Measurements from ENCODE around the gene B3GLCT.
"Not testable (repeated sequence)": the region's sequence is repeated elsewhere in the genome, so short reads cannot be mapped to it uniquely, and the experiment has no call there.

The B3GLCT gene

DNA sequence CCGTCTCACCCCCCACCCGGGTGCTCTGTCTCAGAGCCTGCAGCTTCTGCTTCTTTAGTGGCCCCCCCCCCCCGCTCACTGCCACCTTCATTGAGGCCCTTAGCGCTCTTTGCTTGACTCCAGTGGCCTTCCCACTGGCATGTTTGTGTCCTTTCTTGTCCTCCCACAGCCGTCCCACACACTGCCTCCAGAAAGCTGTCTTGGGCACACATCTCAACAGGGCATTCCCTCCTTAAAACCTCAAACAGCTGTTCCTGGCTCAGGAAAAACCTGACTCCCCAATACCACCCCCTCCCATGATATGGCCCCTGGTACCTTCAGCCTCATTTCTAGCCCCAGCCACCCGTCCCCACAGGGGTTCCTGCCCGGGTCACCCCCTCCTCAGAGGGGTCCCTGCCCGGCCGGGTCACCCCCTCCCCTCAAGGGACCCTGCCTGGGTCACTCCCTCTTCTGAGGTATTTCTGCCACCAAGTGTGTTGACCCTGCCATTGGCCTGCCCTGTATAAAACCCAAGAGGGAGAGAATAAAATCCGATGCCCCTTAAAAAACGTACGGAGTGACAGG lies 8.9 kb downstream of the B3GLCT start:
- no peak for FAIRE-seq
- TF ChIP-seq TAF1 (IDR thresholded peaks at IDR 0.05; ENCODE audit: borderline replicate concordance, low read depth, low read length) (no peak), POLR2AphosphoS5 (IDR thresholded peaks at IDR 0.05; ENCODE audit: low read depth, low read length) (no peak), POLR2A (IDR thresholded peaks at IDR 0.05; ENCODE audit: low read depth, low read length) (no peak)
- DNase-seq (ENCODE audit: insufficient read length) = no peak

DNA sequence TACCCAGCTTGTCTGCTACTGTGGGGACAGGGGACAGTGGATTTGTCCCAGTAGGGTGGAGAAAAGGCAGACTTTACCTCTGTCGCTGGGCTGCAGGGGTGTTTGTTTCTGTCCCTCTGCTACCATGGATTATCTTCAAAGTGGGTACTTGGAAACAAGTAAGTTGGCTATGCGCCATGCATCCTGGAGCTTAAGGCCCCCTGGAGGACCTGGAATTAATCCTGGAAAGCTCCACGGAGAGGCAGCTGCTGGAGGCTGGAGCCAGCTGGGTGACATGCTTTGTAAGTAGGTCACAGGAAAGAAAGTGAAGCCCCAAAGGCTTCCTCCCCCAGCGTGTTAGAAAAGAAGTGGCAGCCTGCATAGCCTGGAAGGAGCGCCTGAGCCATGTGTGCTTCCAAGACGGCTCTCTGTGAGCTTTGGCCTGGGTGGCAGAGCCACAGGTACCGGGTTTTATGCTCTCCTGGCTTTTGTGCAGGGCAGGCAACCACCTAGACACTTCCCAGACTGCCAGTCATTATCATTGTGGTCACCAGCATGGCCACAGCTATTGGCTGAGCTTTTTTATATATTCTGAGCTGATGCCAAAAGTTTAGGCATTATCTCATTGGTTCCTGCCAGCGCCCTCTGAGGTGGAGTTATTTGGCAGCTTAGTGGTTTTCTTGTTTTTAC lies 9.5 kb downstream of the B3GLCT start:
- FAIRE-seq = no peak
- TF ChIP-seq POLR2A (IDR thresholded peaks at IDR 0.05; ENCODE audit: low read depth, low read length) = no peak
- TF ChIP-seq POLR2AphosphoS5 (IDR thresholded peaks at IDR 0.05; ENCODE audit: low read depth, low read length) = no peak
- TF ChIP-seq TAF1 (IDR thresholded peaks at IDR 0.05; ENCODE audit: borderline replicate concordance, low read depth, low read length) = no peak
- no peak for DNase-seq (ENCODE audit: insufficient read length)

DNA sequence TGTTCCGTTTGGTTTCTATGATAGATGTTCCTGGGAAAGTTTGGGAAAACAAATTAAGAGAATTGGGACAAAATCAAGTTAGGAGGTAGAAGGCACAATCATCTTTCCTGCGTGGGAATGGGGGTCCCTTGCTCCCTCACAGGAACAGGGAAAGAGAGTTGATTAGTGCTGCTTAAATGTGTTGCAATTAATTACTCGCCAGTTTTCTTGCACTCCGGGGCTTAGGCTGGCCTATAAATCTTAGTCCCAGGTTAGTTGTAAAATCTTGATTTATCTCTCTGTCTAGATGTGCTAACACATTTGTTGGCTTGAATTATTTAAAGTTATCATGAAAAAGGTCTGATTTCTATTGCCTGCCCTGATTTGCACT lies 10.1 kb downstream of the B3GLCT start:
- FAIRE-seq (no peak), DNase-seq (ENCODE audit: insufficient read length) (no peak)
- TF ChIP-seq POLR2A (IDR thresholded peaks at IDR 0.05; ENCODE audit: low read depth, low read length) (no peak), POLR2AphosphoS5 (IDR thresholded peaks at IDR 0.05; ENCODE audit: low read depth, low read length) (no peak), TAF1 (IDR thresholded peaks at IDR 0.05; ENCODE audit: borderline replicate concordance, low read depth, low read length) (no peak)

DNA sequence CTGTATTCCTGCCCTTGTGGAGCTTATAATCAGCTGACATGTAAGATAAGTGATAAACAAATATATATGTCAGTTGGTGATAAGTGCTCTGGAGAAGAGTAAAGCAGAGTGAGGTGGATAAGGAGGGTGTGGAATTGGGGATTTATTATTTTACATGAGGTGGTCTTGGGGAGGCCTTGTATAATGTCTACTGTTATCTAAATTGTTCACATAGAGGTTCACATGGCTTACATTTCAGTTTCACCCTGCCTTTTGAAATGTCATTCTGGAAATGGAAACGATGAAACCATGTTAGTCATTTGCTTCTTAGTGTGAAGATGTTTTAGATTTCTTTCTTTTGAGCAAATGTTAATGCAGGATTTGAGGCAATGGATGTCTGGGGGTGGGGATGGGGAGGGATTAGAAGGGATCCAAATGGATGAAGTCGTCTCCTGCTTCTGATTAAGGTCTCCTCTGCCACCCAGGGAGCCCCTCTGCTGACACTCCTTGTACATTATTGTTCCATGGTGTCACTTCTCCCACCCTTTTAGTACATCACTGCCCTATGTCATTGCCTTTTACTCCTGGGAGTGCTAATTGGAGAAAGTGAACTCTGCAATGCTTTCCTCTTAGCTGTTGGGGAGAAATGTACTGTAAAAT lies 14.0 kb downstream of the B3GLCT start:
- DNase-seq (ENCODE audit: insufficient read length) (no peak), FAIRE-seq (no peak)
- TF ChIP-seq TAF1 (IDR thresholded peaks at IDR 0.05; ENCODE audit: borderline replicate concordance, low read depth, low read length) = no peak

DNA sequence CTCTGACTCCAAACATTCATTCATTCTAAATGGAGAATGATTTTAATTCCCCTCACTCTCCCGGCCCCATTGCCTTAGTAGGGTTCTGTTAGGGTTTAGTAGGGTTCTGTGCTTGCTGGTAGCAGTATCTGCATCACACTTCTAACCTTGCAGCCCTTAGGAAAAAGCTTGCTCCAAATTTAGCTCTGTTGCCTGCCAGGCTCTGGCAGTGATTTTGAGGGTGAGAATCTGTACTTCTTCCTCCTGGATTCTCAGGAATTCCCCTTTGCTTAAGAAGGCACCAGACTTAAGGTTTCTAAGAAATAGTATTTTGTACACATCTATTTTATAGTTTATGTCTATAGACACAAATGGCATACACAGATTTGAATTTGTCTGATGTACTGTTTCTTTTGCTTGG lies 14.7 kb downstream of the B3GLCT start:
- TF ChIP-seq POLR2AphosphoS5 (IDR thresholded peaks at IDR 0.05; ENCODE audit: low read depth, low read length) (no peak), POLR2A (IDR thresholded peaks at IDR 0.05; ENCODE audit: low read depth, low read length) (no peak), TAF1 (IDR thresholded peaks at IDR 0.05; ENCODE audit: borderline replicate concordance, low read depth, low read length) (no peak)
- FAIRE-seq (no peak), DNase-seq (ENCODE audit: insufficient read length) (no peak)

GRCh38 chr13:31216916-31217315 lies 17.1 kb downstream of the B3GLCT start:
- DNase-seq (ENCODE audit: insufficient read length); FAIRE-seq: not testable (repeated sequence)

DNA sequence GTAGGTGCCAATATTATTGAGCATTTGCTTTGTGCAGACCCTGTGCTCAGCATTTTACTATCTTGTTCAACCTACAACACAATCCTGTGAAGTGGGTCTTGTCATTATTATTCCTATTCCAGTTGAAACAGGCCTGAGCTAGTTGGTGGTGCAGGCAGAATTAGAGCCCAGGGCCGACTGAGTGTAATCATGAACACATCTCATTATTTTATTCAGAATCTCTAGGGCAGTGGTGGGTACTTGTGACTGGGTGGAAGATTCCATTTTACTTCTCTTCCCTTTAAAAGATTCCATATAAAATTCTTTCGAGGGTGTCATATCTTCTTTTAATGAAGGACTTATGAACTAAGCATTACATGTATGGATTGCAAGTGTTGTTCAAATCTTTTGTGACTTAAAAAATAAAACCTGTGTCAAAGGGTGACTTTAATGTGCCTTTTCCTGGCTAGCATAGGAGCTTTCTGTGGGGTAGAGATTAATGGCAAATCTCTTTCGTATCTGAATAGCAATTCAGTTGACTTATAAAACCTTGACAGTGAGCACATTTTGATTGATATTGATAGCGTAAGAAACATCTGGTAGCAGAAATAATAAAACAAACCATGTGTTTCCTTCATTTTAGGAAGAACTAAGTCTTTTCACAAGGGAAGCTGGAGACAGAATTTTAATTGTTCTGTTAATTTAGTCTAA lies 20.3 kb downstream of the B3GLCT start:
- TF ChIP-seq POLR2AphosphoS5 (IDR thresholded peaks at IDR 0.05; ENCODE audit: low read depth, low read length) = no peak
- no peak for TF ChIP-seq TAF1 (IDR thresholded peaks at IDR 0.05; ENCODE audit: borderline replicate concordance, low read depth, low read length)
- TF ChIP-seq POLR2A (IDR thresholded peaks at IDR 0.05; ENCODE audit: low read depth, low read length) = no peak

DNA sequence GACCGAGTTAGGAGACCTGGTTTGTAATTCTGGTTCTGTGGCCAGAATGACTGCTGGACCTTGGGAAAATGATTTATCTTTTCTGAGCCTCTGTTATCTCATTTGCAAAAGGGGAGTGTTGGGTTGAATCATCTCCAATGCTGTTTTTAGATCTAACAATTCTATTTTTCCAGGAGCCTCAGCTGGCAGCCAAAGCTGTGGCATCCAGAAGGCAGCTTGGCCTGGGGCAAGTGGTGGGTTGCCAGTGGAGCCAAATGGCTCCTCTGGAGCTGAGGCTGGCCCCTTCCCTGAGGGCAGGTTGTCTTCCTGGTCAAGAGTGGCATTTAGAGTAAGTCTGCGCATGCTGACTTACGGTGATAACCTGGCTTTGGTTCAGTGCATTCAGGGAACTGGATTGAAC lies 21.3 kb downstream of the B3GLCT start:
- no peak for FAIRE-seq
- TF ChIP-seq POLR2A (IDR thresholded peaks at IDR 0.05; ENCODE audit: low read depth, low read length) (no peak), POLR2AphosphoS5 (IDR thresholded peaks at IDR 0.05; ENCODE audit: low read depth, low read length) (no peak)
- DNase-seq (ENCODE audit: insufficient read length) = no peak

More for the DNA sequence above, 20.3 kb downstream of the B3GLCT start:
- DNase-seq (ENCODE audit: insufficient read length) (no peak), FAIRE-seq (no peak)

DNA sequence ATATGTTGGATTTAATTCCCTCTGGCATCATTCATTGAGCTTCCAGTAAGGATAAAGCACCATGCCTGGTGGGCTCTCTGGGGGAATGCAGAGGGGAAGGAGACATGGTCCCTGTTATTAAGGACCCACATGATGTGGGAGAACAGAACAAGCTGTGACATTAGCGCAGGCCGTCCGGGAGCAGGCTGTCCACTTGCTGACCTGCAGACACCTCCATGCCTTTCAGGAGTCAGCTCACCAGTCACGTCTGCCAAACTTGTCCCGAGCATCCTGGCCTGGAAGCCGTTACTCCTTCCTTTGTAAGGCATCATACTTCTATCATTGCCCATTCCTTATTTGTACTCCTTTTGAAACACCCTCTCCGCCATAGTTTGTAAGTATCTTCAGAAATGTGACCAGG lies 23.4 kb downstream of the B3GLCT start:
- no peak for TF ChIP-seq POLR2A (IDR thresholded peaks at IDR 0.05; ENCODE audit: low read depth, low read length)
- TF ChIP-seq TAF1 (IDR thresholded peaks at IDR 0.05; ENCODE audit: borderline replicate concordance, low read depth, low read length) = no peak
- TF ChIP-seq POLR2AphosphoS5 (IDR thresholded peaks at IDR 0.05; ENCODE audit: low read depth, low read length) = no peak
- DNase-seq (ENCODE audit: insufficient read length) (no peak), FAIRE-seq (no peak)

DNA sequence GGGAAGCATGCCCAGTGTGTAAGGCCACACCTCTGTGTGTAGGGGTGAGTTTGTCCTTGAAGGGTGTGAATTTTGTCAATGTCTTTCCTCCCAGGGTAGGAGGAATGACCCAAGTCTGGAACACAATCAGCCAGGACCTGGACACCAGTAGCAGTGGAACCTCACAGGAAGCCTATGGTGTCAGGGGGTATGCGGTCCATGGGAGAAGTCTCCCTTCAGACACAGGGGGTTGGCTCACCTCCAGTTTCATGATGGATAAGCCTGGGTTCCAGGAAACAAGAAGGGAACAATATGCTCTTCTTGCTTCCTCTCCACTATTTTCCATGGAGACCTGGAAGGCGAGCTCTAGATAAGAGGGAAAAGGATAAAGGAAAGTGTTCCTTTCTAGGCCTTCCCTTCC lies 23.9 kb downstream of the B3GLCT start:
- DNase-seq (ENCODE audit: insufficient read length) (no peak), FAIRE-seq (no peak)
- TF ChIP-seq TAF1 (IDR thresholded peaks at IDR 0.05; ENCODE audit: borderline replicate concordance, low read depth, low read length) (no peak), POLR2AphosphoS5 (IDR thresholded peaks at IDR 0.05; ENCODE audit: low read depth, low read length) (no peak), POLR2A (IDR thresholded peaks at IDR 0.05; ENCODE audit: low read depth, low read length) (no peak)

DNA sequence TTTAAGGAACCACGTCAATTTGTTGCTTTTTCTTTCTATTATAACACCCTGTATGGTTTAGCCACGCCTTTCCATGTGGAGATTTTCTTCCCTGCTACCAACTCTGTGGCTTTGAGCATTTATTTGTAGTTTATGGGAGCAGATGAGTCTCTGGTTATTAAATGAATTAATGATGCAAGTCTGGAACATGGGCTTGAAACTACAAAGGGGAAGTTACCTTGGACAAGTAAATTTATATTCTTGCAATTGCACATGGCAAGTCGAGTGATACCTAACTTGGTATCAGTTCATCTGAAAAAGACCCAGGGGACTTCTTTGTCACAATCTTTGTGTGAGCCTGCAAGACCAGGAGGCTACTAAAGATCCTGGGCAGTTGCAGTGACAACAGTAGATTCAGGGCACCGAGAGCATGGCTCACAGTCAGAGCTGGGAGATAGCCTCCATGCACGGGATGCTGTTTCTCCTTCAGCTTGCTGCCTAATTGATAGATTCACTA lies 24.4 kb downstream of the B3GLCT start:
- FAIRE-seq (no peak), DNase-seq (ENCODE audit: insufficient read length) (no peak)
- no peak for TF ChIP-seq TAF1 (IDR thresholded peaks at IDR 0.05; ENCODE audit: borderline replicate concordance, low read depth, low read length)
- no peak for TF ChIP-seq POLR2A (IDR thresholded peaks at IDR 0.05; ENCODE audit: low read depth, low read length)
- no peak for TF ChIP-seq POLR2AphosphoS5 (IDR thresholded peaks at IDR 0.05; ENCODE audit: low read depth, low read length)
